ENCODE data around the gene CD300LD.
"Not testable (repeated sequence)": the region's sequence is repeated elsewhere in the genome, so short reads cannot be mapped to it uniquely, and the experiment has no call there.

DNA sequence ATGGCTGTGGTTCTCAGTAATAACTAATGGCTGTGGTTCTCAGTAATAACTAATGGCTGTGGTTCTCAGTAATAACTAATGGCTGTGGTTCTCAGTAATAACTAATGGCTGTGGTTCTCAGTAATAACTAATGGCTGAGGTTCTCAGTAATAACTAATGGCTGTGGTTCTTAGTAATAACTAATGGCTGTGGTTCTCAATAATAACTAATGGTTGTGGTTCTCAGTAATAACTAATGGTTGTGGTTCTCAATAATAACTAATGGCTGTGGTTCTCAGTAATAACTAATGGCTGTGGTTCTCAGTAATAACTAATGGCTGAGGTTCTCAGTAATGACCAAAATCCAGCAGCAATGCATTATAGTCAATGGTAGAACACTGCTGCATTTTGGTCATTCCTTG lies 18.4 kb downstream of the CD300LD start:
- TF ChIP-seq POLR2A (IDR thresholded peaks at IDR 0.05): not testable (repeated sequence)
- TF ChIP-seq, protein P1, sequence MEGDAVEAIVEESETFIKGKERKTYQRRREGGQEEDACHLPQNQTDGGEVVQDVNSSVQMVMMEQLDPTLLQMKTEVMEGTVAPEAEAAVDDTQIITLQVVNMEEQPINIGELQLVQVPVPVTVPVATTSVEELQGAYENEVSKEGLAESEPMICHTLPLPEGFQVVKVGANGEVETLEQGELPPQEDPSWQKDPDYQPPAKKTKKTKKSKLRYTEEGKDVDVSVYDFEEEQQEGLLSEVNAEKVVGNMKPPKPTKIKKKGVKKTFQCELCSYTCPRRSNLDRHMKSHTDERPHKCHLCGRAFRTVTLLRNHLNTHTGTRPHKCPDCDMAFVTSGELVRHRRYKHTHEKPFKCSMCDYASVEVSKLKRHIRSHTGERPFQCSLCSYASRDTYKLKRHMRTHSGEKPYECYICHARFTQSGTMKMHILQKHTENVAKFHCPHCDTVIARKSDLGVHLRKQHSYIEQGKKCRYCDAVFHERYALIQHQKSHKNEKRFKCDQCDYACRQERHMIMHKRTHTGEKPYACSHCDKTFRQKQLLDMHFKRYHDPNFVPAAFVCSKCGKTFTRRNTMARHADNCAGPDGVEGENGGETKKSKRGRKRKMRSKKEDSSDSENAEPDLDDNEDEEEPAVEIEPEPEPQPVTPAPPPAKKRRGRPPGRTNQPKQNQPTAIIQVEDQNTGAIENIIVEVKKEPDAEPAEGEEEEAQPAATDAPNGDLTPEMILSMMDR (IDR thresholded peaks at IDR 0.05): not testable (repeated sequence)
